Caki2 (cell line): Measurements from ENCODE around the gene ARHGAP40. TPM values are rescaled to one million over a fixed set of nuclear protein-coding genes. Genes with fewer than 3 reads are reported as not detected.

Experiments used
- DNase-seq: peaks from one replicate; pipeline ENCODE4 v3.0.0-alpha.2; 2015; ENCODE audit warnings: low read depth
- in situ Hi-C: cut with HindIII; loops from 2 replicates; pipeline ENCODE4 v1.10.0; 2016; ENCODE audit warnings: low sequenced_read_pairs, low pct_unique_long_range_greater_than_20kb, mixed read lengths
- total RNA-seq: library from RNA; depleted of rRNA; stranded (reverse); fragments of >200 nt; shearing (Covaris generic); gene quantifications from 2 replicates; pipeline ENCODE4 v1.2.3, GENCODE V29; 2014; ENCODE audit warnings: low replicate concordance

ARHGAP40 gene
- total RNA-seq, 1 experiment from 2014 or later, result 3.2 TPM

- in situ Hi-C loops, result no loop called here
Measured at GRCh38 chr20:38665094-38665493, 63.5 kb downstream of the ARHGAP40 start.

GRCh38 chr20:38665506-38666285, 64.1 kb downstream of the ARHGAP40 start:
- in situ Hi-C loops, result no loop called here
- DNase-seq, result no peak

More at GRCh38 chr20:38665094-38665493, 63.5 kb downstream of the ARHGAP40 start:
- DNase-seq, result peak; percentile 44

DNA sequence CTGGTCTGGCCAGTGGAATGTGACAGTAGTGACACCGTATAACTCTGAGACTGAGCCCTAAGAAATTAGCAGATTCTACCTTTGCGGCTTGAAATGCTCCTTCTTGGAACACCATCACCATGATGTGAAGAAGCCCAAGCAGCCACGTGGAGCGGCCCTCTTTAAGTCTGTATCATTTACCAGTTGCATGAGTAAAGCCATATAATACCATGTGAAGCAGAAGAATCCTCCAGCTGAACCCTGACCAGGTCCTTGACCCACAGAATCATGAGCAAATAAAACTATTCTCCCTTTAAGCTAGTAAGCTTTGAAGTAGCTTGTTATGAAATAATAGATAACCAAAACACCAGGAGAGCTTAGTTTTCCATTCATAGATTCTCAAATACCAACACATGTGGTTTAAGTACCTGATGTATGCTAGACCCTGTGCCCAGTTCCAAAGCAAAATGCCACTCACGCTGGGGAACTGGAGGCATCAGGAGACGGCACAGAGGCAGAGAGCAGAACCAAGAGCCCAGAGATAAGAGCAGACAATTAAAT, 65.9 kb downstream of the ARHGAP40 start:
- in situ Hi-C loops, result no loop called here
- no peak for DNase-seq

- in situ Hi-C loops, result no loop called here
- no peak for DNase-seq
Measured at GRCh38 chr20:38669688-38670087, 68.1 kb downstream of the ARHGAP40 start.

GRCh38 chr20:38670786-38671185, 69.2 kb downstream of the ARHGAP40 start:
- in situ Hi-C loops, result no loop called here
- DNase-seq, result no peak

DNA sequence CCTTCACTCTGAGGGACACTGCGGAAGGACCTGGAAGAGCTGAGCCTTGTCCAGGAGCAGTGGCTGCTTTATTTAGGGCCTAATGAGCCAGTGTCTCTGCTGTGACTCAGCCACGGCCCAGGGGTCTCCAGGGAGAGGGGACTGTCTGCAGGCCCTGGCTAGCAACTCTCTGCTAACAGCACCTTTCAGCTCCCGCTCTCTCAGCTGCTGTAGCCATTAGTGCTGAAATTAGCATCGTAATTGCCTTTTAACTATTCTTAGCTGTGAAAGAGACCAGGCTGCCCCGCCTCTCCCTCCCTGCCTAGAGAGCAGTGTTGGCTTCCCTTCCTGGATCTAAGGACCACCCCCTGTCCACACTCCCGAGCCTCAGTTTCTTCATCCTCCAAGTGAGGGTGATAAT, 69.6 kb downstream of the ARHGAP40 start:
- DNase-seq, result no peak
- in situ Hi-C loops, result no loop called here

GRCh38 chr20:38671701-38672292, 70.2 kb downstream of the ARHGAP40 start:
- in situ Hi-C loops, result no loop called here
- DNase-seq, result no peak

DNA sequence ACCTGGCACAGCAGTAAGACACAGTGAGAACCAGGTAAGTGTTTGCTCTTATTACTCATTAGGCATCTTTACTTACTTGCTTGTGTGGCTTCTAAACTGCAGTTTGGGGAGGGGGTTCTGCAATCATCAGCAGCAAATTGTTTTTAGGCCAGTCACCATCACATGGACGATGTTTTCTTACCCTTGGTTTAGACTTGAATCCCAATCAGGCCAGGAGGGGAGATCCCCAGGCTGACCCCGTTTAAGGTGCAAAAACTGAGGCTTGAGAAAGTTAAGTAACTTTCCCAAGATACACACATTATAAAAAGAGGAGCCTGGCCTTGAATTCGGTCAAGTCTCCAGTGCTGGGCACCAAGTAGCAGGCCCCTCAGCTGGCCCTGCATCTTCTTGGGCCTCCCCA, 70.9 kb downstream of the ARHGAP40 start:
- no peak for DNase-seq
- in situ Hi-C loops, result no loop called here

GRCh38 chr20:38673261-38673660, 71.7 kb downstream of the ARHGAP40 start:
- in situ Hi-C loops, result no loop called here

DNA sequence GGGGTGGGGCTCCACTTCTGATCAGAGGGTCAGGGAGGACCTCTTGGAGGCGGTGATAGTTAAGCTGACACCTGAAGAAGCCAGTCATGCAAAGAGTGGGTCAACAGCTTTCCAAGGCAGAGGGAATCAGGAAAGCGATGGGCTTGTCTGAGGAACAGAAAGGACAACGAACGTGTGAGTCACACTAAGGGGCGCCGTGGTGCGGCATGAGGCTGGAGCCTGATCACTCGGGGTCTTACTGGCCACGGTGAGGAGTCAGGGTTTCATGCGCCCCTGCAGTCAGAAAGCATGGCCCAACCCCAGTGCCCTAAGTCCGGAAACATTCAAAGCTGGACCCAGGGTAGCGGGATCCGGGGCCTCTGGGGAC, 72.1 kb downstream of the ARHGAP40 start:
- no peak for DNase-seq
- in situ Hi-C loops, result no loop called here

More at GRCh38 chr20:38673261-38673660, 71.7 kb downstream of the ARHGAP40 start:
- no peak for DNase-seq

GRCh38 chr20:38674092-38674764, 72.6 kb downstream of the ARHGAP40 start:
- no peak for DNase-seq
- in situ Hi-C loops, result no loop called here

DNA sequence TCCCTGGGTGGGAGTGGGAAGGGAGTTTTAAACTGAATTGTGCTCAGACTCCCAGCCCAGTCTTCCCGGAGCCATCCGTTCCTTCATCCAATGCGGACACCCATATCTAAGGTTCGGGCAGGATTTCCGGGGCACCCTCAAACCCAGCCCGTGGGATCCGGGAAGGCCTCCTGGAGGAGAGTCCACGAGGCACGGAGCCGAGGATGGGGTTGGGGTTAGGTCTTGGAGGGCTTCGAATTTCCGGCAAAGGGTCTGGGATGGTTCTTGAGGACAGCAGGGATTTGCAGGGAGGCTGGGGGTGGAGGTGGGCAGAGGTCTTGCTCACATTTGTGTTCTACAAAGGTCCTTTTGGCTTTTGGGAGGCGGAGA, 73.1 kb downstream of the ARHGAP40 start:
- in situ Hi-C loops, result no loop called here
- no peak for DNase-seq

DNA sequence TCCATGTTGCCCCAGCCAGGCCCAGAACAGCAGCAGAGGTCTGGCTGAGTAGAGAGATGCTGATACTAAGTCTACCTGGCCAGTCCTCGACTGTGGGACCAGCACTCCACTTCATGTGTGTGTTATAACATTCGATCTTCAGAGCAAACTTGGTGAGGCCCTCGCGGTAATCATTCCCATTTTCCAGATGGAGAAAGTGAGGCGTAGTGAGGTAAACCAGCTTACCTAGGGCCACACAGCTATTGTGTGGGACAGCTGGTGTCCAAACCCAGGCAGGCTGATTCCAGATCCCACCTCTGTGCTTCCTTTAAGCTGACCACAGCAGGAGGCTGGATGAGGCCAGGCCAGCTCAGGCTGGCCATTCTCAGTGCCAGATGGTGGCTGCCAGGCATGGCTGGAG, 75.0 kb downstream of the ARHGAP40 start:
- in situ Hi-C loops, result no loop called here
- no peak for DNase-seq

GRCh38 chr20:38680500-38681306, 79.1 kb downstream of the ARHGAP40 start:
- DNase-seq, result peak; percentile 33

DNA sequence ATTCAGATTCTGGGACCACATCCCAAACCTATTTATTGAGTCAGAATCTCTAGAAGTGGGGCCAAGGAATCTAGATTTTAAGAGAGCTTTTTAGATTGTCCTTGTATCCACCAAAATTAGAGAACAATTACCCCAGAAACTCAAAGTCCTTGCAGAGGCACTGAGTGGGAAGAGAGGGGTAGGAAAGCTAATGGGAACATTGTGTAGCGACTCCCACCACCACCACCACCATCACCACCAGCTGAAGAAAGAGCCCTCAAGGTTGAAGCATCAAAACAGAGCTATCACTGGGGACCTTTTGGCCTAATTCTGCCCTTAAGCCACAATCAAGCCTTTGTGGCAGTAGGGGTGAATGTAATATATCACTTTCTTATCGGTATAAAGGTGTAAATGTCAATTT, 83.7 kb downstream of the ARHGAP40 start:
- in situ Hi-C loops, result no loop called here
- DNase-seq, result no peak

More at GRCh38 chr20:38680500-38681306, 79.1 kb downstream of the ARHGAP40 start:
- in situ Hi-C loops, result no loop called here

- peak; percentile 41 for DNase-seq
- in situ Hi-C loops, result no loop called here
Measured at GRCh38 chr20:38685853-38686473, 84.4 kb downstream of the ARHGAP40 start.

DNA sequence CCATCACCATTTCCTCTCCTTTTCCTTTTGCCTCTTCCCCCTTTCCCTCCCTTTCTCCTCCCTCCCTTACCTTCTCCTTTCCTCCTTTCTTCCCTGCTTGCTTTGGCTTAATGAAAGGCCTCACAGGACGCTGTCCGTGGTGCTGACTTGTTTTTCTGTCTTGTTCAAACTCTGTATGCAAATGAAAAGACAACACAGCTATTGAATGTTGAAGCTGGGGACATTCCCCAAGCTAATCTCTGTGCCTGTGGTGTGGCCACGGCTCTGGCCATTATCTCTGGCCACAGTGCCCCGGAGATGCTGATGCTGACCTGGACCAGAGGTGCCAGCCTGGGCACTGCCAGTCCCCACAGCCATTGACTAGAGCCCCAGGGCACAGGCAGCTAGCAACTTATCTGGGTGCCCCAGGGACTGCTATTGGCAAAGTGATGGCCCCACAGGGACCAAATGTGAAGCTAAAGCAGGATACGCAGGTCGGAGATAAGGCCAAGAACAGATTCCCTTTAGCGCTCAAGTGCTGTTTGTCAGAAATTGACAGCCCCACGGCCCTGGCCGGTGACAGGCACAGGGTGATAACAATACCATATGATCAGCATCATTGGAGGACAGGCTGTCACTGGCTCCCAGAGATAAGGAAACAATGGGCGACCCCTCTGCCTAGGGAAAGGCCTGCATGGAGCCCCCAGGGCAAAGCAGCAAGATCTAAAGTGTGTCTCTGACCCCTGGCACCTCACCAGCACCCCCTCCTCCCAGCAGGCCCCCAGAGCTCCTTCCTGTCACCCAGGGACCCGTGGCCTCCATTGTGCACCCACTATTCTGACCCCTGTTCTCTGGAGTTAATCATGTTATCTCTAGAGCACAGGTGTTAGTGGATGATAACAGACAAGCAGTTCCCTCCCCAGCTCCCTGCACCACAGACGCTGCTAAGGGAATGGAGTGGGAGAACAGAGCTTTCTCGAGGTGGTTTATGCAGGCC, 91.1 kb downstream of the ARHGAP40 start:
- in situ Hi-C loops, result no loop called here
- peak; percentile 72 for DNase-seq
